Hepatocyte (in vitro differentiated cells): ENCODE data around the gene NEK10. TPM values are rescaled to one million over a fixed set of nuclear protein-coding genes. Genes with fewer than 3 reads are reported as not detected.

Source experiments
- DNase-seq: peaks from one replicate; pipeline ENCODE4 v3.0.0-alpha.2; 2016; ENCODE audit warnings: low spot score
- H2AFZ ChIP-seq: fragments of 200-600 bp; sonication (generic); 2 replicates; pipeline ENCODE4 v1.6.0; 2016; ENCODE audit warnings: antibody characterized with exemption, mild to moderate bottlenecking
- H3K27ac ChIP-seq: fragments of 200-600 bp; sonication (generic); 2 replicates; pipeline ENCODE4 v1.5.1; 2016; ENCODE audit warnings: mild to moderate bottlenecking
- H3K27me3 ChIP-seq: fragments of 200-600 bp; sonication (generic); 2 replicates; pipeline ENCODE4 v1.6.1; 2016
- H3K36me3 ChIP-seq: fragments of 200-600 bp; sonication (generic); replicated peaks from 2 replicates; pipeline ENCODE4 v1.5.1; 2016; ENCODE audit warnings: low read depth; ENCODE audit not compliant: insufficient read depth
- H3K4me1 ChIP-seq: fragments of 200-600 bp; sonication (generic); 2 replicates; pipeline ENCODE4 v1.5.1; 2016; ENCODE audit warnings: mild to moderate bottlenecking, moderate library complexity; ENCODE audit not compliant: insufficient read depth
- H3K4me2 ChIP-seq: fragments of 200-600 bp; sonication (generic); 2 replicates; pipeline ENCODE4 v1.6.0; 2016
- H3K4me3 ChIP-seq: fragments of 200-600 bp; sonication (generic); 2 replicates; pipeline ENCODE4 v1.5.1; 2016; ENCODE audit warnings: mild to moderate bottlenecking
- H3K79me2 ChIP-seq: fragments of 200-600 bp; sonication (generic); 2 replicates; pipeline ENCODE4 v1.6.0; 2017; ENCODE audit warnings: mild to moderate bottlenecking
- H3K9me2 ChIP-seq: fragments of 200-600 bp; sonication (generic); replicated peaks from 2 replicates; pipeline ENCODE4 v1.6.0; 2017; ENCODE audit warnings: mild to moderate bottlenecking; ENCODE audit not compliant: insufficient read depth
- H3K9me3 ChIP-seq: fragments of 200-600 bp; sonication (generic); 2 replicates; pipeline ENCODE4 v1.5.1; 2016; ENCODE audit warnings: low read depth, mild to moderate bottlenecking
- H4K20me1 ChIP-seq: fragments of 200-600 bp; sonication (generic); 2 replicates; pipeline ENCODE4 v1.6.0; 2016; ENCODE audit warnings: mild to moderate bottlenecking; ENCODE audit not compliant: insufficient read depth, poor library complexity, severe bottlenecking
- CTCF ChIP-seq: fragments of 200-600 bp; sonication (generic); IDR thresholded peaks from 2 replicates; pipeline ENCODE4 v1.5.1; 2016; ENCODE audit warnings: antibody characterized with exemption, mild to moderate bottlenecking; ENCODE audit not compliant: poor library complexity
- EZH2 ChIP-seq: fragments of 200-600 bp; sonication (generic); IDR thresholded peaks from 2 replicates; pipeline ENCODE4 v1.6.1; 2016; ENCODE audit warnings: antibody characterized with exemption, mild to moderate bottlenecking, borderline replicate concordance
- EZH2phosphoT487 ChIP-seq: fragments of 200-600 bp; sonication (generic); IDR thresholded peaks from one replicate; pipeline ENCODE4 v1.6.1; 2018; ENCODE audit warnings: antibody characterized with exemption, mild to moderate bottlenecking, low read depth, moderate library complexity; ENCODE audit not compliant: unreplicated experiment, severe bottlenecking
- WGBS: methylation state at CpG from one replicate; pipeline ENCODE4 v1.1.6; 2016; ENCODE audit warnings: low lambda C conversion rate; ENCODE audit errors: missing lambda C conversion rate; 5-methylcytosine and 5-hydroxymethylcytosine counted together
- polyA plus RNA-seq: library from polyadenylated mRNA; unstranded; fragments of >200 nt; fragmentation: Nextera tagmentation; extraction: Ambion mirVana; gene quantifications from 2 replicates; pipeline ENCODE4 v1.2.1, GENCODE V29; 2016
- total RNA-seq: library from RNA; depleted of rRNA; stranded (reverse); fragments of >200 nt; gene quantifications from 2 replicates; pipeline ENCODE4 v1.2.3, GENCODE V29; 2014

Gene NEK10
- total and polyA plus RNA-seq, 2 experiments from 2014 or later = 0.13 to 2.0 TPM

GRCh38 chr3:27171113-27171512 lies 198.1 kb downstream of the NEK10 start:
- Histone ChIP-seq H3K27me3 (no peaks in the 10 kb centered on the region), H4K20me1 (no peaks in the 10 kb centered on the region), H3K79me2 (no peaks in the 10 kb centered on the region), H3K9me2 (no peaks in the 10 kb centered on the region), H3K36me3 (no peaks in the 10 kb centered on the region), H3K4me2 (no peak overlapping the region), H3K4me1 (peaks cover under 1% of the 10 kb centered on the region), H3K9me3 (no peaks in the 10 kb centered on the region), H3K4me3 (no peak overlapping the region), H2AFZ (no peak overlapping the region), H3K27ac (no peak overlapping the region)
- DNase-seq = no peak
- no peak for TF ChIP-seq EZH2
- no peak for TF ChIP-seq CTCF
- no peak for TF ChIP-seq EZH2phosphoT487
- 94% methylated on average over 2 of the region's 2 CpGs for WGBS

DNA sequence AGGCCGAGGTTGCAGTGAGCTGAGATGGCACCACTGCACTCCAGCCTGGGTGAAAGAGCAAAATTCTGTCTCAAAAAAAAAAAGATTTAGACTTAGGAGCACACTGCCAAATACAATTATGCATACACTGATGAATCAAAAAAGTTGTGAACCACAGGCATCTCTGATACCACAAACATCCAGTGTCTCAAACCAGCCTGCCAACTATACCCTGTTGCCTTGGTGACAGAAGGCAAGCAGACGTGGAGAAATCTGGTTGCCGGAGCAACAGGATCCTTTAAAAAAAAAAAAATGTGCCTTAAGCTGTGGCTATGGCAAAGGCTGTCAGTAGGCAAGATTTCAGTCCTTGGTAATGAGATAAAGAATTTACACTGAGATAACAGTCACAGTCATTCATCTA lies 202.3 kb downstream of the NEK10 start:
- Histone ChIP-seq H3K4me3 (no peak overlapping the region), H3K79me2 (no peaks in the 10 kb centered on the region), H3K4me1 (peaks cover 6% of the 10 kb centered on the region), H3K4me2 (no peak overlapping the region), H3K36me3 (no peaks in the 10 kb centered on the region), H2AFZ (no peak overlapping the region), H3K27me3 (no peaks in the 10 kb centered on the region), H3K27ac (no peak overlapping the region), H4K20me1 (no peaks in the 10 kb centered on the region), H3K9me3 (no peaks in the 10 kb centered on the region), H3K9me2 (no peaks in the 10 kb centered on the region)
- WGBS = 70% methylated on average over 3 of the region's 3 CpGs
- TF ChIP-seq EZH2 (no peak), EZH2phosphoT487 (no peak), CTCF (no peak)
- DNase-seq = peak; percentile 13

DNA sequence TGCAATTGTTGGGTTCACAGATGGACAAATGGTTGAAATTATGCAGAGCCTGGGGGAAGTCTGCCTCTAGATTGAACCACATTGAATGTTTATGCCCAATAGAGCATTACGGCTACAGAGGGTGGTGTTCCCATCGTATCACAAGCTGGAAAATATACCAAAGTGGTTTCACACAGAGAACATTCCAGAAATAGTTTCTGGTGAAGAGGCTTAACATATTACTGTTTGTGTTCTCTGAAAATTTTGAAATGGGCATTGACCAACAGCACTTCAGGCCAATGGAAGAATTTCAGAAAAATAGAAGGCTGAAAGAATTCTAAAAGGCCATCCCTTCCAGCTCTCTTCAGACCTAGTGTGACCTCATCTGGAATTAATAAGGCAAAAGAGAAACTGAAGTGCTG lies 203.9 kb downstream of the NEK10 start:
- 31% methylated on average over 2 of the region's 2 CpGs for WGBS
- no peaks in the 10 kb centered on the region for H3K36me3 ChIP-seq
- peak; percentile 9 for DNase-seq
- TF ChIP-seq CTCF (no peak), EZH2phosphoT487 (no peak), EZH2 (no peak)
- no peak overlapping the region for H3K4me2 ChIP-seq
- H3K27me3 ChIP-seq = no peaks in the 10 kb centered on the region
- H2AFZ ChIP-seq = no peak overlapping the region
- H3K9me2 ChIP-seq = no peaks in the 10 kb centered on the region
- no peaks in the 10 kb centered on the region for H3K9me3 ChIP-seq
- no peak overlapping the region for H3K27ac ChIP-seq
- H4K20me1 ChIP-seq = no peaks in the 10 kb centered on the region
- H3K4me1 ChIP-seq = peaks cover 6% of the 10 kb centered on the region
- H3K4me3 ChIP-seq = no peak overlapping the region
- no peaks in the 10 kb centered on the region for H3K79me2 ChIP-seq

- no peak for TF ChIP-seq EZH2phosphoT487
- no peak for TF ChIP-seq EZH2
- TF ChIP-seq CTCF = no peak
- Histone ChIP-seq H3K4me2 (no peak overlapping the region), H3K36me3 (no peaks in the 10 kb centered on the region), H3K9me2 (no peaks in the 10 kb centered on the region), H4K20me1 (no peaks in the 10 kb centered on the region), H2AFZ (no peak overlapping the region), H3K4me3 (no peak overlapping the region), H3K27me3 (no peaks in the 10 kb centered on the region), H3K27ac (no peak overlapping the region), H3K9me3 (no peaks in the 10 kb centered on the region), H3K4me1 (peaks cover 2% of the 10 kb centered on the region), H3K79me2 (no peaks in the 10 kb centered on the region)
- WGBS = 69% methylated on average over 2 of the region's 2 CpGs
- no peak for DNase-seq
Measured at GRCh38 chr3:27160779-27161287, 208.3 kb downstream of the NEK10 start.
